Kidney (tissue), 14 donors: ENCODE data around the gene TTLL8. TPM values are rescaled to one million over a fixed set of nuclear protein-coding genes. Genes with fewer than 3 reads are reported as not detected.
A peak's percentile ranks its signal among the peaks of the same experiment; 100 is the strongest.

Experiments used
- DNase-seq, 5 donors: peaks; one replicate each; pipeline ENCODE4 v3.0.0-alpha.2; 2013 to 2020
- FAIRE-seq: peaks from 2 replicates; lab custom pipeline; 2012; peaks lifted over from hg19 to GRCh38; lab: Jason Lieb, UNC
- H3K27ac ChIP-seq, 2 donors: one replicate each; pipeline ENCODE4 v1.7.0; 2013; ENCODE audit warnings: low read depth in 2 of 2, low read length in 2 of 2, inconsistent platforms in 1 of 2
- H3K27me3 ChIP-seq: one replicate; pipeline ENCODE4 v1.7.1; 2013; ENCODE audit warnings: low read length, inconsistent platforms; ENCODE audit not compliant: control insufficient read depth, insufficient read depth
- H3K36me3 ChIP-seq, 3 donors: one replicate each; pipeline versions ENCODE4 v1.7.0 to v1.7.1; 2013; ENCODE audit warnings: low read length in 3 of 3, control low read depth in 1 of 3, inconsistent platforms in 1 of 3; ENCODE audit not compliant: insufficient read depth in 3 of 3, control insufficient read depth in 2 of 3
- H3K4me1 ChIP-seq, 3 donors: one replicate each; pipeline versions ENCODE4 v1.7.0 to v1.7.1; 2013; ENCODE audit warnings: low read length in 3 of 3, inconsistent platforms in 1 of 3, low read depth in 1 of 3; ENCODE audit not compliant: control insufficient read depth in 2 of 3, insufficient read depth in 2 of 3
- H3K4me3 ChIP-seq, 3 donors: one replicate each; pipeline versions ENCODE4 v1.7.0 to v1.8.1; 2013; ENCODE audit warnings: low read length in 3 of 3, control low read depth in 1 of 3, inconsistent platforms in 1 of 3
- H3K9ac ChIP-seq, 3 donors: one replicate each; pipeline versions ENCODE4 v1.7.0 to v1.7.1; 2013; ENCODE audit warnings: low read length in 3 of 3, control low read depth in 1 of 3, inconsistent platforms in 1 of 3
- H3K9me3 ChIP-seq, 3 donors: one replicate each; pipeline versions ENCODE4 v1.7.0 to v1.7.1; 2013; ENCODE audit warnings: low read length in 3 of 3, control low read depth in 1 of 3, inconsistent platforms in 1 of 3; ENCODE audit not compliant: control insufficient read depth in 2 of 3, insufficient read depth in 1 of 3
- intact Hi-C: fragments of 100-400 bp; cut with DNase I; formaldehyde crosslinking; loops from one replicate; pipeline ENCODE4 v1.11.1; 2022
- polyA plus RNA-seq: library from polyadenylated mRNA; stranded (reverse); fragments of 350-450 nt; fragmentation: Illumina TruSeq; extraction: RNeasy Lipid Tissue Mini Kit (QIAGEN cat#74804); gene quantifications from one replicate; pipeline ENCODE4 v1.2.3, GENCODE V29; 2014; ENCODE audit warnings: low read depth, low replicate concordance; ENCODE audit not compliant: insufficient read depth
- total RNA-seq: library from RNA; stranded (reverse); fragmentation: NEBNext Ultra II Directional; extraction: Animal tissue kit (Norgen Biotek cat#: 25700); gene quantifications from one replicate; pipeline ENCODE4 v1.2.1, GENCODE V29; 2021
- TF ChIP-seq, protein P1 (sequence below): IDR thresholded peaks from 3 replicates; pipeline ENCODE4 v1.5.1; 2012; ENCODE audit warnings: mild to moderate bottlenecking, moderate library complexity, borderline replicate concordance; ENCODE audit not compliant: insufficient read depth; ENCODE audit errors: extremely low read depth
- donor health status: control.
- donor health status: control.
- donor health status: control.
- donor health status: control.
- donor health status: control.
- donor health status: DM: yes; HTN: yes; CAD: no.
- donor health status: Normal renal cell carcinoma (clear cell type).

Gene TTLL8
- total and polyA plus RNA-seq, 2 donors from 2014 or later = not detected

DNA sequence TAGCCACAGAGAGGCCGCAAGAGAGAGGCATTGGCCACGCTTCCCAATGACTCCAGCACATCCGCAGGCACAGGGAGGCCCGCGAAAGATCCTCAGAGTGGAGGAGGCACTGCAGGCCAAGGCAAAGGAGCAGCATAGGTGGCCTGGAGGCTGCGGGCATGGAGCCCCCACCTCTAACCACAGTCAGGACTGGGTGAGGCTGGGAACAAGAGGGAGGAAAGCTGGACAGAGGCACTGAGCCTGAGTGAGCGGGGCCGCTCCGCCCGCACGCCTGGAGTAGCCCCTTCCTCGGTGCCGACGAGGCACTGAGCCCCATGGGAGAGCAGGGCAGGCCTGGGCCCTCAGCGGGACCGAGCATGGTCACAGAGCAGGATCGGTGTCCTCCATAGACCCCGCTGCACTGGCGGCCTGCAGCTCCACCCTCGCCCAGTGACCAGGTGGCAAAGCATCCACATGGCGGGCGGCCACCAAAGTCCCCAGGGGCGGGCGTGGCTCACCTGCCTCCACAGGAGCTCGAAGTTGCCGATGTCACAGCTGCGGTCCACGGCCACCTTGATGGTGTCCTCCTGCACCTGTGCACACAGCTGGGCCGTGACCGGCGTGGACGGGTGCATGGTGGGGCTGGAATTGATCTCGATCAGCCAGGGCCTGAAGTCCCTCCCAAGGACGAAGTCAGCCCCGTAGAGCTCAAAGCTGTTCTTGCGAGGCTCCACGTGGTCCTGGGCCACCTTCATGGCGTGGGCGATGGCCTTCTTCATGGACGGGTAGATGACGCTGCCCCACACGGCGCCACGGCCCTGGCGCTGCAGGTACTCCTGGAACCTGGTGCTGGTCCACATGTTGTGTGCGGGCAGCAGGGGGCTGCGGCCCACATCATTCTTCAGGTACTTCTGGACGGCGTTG is 26.7 kb downstream of the TTLL8 start:
- Histone ChIP-seq H3K27me3 (no peaks in the 10 kb centered on the region), H3K36me3 (no peaks in the 10 kb centered on the region), H3K27ac (no peak overlapping the region), H3K9me3 (no peaks in the 10 kb centered on the region), H3K4me1 (no peaks in the 10 kb centered on the region), H3K4me3 (no peak overlapping the region), H3K9ac (no peak overlapping the region)
- FAIRE-seq (no peak), DNase-seq (peak in 2 of 5 donors; percentile 54 to 76)
- TF ChIP-seq, protein P1, sequence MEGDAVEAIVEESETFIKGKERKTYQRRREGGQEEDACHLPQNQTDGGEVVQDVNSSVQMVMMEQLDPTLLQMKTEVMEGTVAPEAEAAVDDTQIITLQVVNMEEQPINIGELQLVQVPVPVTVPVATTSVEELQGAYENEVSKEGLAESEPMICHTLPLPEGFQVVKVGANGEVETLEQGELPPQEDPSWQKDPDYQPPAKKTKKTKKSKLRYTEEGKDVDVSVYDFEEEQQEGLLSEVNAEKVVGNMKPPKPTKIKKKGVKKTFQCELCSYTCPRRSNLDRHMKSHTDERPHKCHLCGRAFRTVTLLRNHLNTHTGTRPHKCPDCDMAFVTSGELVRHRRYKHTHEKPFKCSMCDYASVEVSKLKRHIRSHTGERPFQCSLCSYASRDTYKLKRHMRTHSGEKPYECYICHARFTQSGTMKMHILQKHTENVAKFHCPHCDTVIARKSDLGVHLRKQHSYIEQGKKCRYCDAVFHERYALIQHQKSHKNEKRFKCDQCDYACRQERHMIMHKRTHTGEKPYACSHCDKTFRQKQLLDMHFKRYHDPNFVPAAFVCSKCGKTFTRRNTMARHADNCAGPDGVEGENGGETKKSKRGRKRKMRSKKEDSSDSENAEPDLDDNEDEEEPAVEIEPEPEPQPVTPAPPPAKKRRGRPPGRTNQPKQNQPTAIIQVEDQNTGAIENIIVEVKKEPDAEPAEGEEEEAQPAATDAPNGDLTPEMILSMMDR = no peak
- intact Hi-C loops = loop anchor here (5.0 kb wide), 1 partner anchor 104 kb away; no protein-coding TSS in a partner anchor

DNA sequence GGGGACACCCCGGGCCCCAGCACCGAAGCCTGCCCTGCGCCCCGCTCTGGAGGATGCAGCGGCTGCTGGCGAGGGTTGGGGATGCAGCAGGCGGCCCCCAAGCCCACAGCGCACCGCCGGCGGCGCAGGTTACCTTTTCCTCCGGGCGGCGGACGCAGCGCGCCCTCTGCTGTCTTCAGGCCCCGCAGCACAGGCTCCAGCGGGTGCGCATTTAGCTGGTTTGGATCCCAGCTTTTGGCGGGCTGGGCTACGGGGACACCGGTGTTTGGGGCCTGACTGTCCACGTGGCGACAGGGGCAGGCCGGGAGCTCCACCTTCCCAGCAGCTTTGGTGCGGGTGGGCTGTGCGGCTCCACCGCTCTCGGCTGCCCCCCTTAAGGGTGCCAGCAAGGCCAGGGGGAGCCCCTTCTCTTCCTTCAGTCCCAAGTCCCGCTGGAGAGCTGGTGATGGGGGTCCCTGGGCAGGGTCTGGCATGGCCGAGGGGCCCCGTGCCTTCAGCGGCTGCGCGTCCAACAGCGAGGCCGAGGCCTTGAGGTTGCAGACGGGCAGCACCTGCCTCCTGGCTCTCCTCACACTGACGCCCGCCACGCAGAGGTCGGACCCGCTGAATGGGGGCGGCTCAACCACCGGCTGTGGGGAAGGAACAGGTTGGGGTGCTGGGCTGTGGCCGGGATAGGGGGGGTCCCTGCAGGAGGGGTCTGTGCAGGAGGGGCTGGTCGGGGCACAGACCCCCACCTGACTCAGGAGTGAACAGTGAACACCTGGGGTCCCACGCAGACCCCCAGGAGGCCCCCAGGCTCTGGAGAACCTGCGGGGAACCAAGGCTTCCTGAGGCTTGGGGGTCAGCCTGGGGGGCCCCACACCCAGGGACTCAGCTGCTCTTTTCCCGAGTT is 27.6 kb downstream of the TTLL8 start:
- DNase-seq = peak; percentile 67 to 92 (median 75)
- no peaks in the 10 kb centered on the region for H3K9me3 ChIP-seq
- no peaks in the 10 kb centered on the region for H3K36me3 ChIP-seq
- H3K9ac ChIP-seq = no peak overlapping the region
- intact Hi-C loops = loop anchor here (5.0 kb wide), 1 partner anchor 103 kb away; no protein-coding TSS in a partner anchor
- TF ChIP-seq, protein P1 = peak; percentile 99
- H3K27ac ChIP-seq = no peak overlapping the region
- H3K4me1 ChIP-seq = no peaks in the 10 kb centered on the region
- no peak overlapping the region for H3K4me3 ChIP-seq
- no peak for FAIRE-seq
- H3K27me3 ChIP-seq = no peaks in the 10 kb centered on the region

DNA sequence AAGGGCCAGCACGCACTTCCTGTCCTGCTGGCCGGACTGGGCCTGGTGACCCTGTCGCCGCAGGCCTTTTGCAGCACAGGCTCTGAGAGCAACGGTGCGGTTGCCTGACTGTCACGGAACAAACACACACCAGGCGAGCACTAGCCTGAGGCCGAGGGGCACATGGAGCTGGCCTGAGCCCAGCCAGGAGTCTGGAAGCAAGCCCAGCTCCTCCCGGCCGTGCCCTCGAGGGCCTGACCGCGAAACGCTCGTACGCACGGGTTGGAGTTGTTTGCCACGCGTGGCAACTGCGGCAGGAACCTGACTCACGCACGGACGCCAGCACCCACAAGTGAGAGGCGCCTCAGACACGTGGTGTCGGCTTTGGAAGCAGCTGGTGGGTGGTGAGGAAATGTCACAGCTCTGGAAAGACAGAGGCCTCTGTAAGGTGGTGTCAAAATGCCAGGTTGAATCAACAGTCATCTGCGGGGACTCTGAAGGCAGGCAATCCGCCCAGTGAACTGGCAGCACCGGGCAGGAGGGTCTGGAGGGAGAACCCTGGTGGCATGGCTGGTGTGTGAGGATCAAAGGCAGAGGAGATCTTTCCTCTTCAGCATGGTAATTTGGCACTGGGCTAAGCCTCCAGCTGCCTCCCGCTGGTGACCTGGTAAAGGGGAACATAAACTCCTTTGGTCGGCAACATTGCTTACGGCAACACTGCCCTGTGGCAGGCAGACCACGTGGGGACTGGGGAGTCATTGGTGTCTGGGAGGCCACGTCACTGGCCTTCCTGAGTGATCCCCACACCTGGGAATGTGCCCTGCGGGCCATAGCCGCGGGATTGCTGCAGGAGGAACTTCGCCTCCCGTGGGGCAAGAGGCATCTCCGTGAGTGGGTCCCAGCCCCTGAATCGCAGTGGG is 30.2 kb downstream of the TTLL8 start:
- intact Hi-C loops = no loop called here

More for the DNA sequence above, 30.2 kb downstream of the TTLL8 start:
- peak in 1 of 5 donors; percentile 87 for DNase-seq
- H3K4me1 ChIP-seq = no peaks in the 10 kb centered on the region
- no peak for FAIRE-seq
- H3K36me3 ChIP-seq = no peaks in the 10 kb centered on the region
- H3K9ac ChIP-seq = no peak overlapping the region
- H3K4me3 ChIP-seq = no peak overlapping the region
- TF ChIP-seq, protein P1 = no peak
- no peak overlapping the region for H3K27ac ChIP-seq
- H3K9me3 ChIP-seq = no peaks in the 10 kb centered on the region
- no peaks in the 10 kb centered on the region for H3K27me3 ChIP-seq
